K562 (cell line): ENCODE results near the gene APOBEC3C. TPM values are rescaled to one million over a fixed set of nuclear protein-coding genes. Genes with fewer than 3 reads are reported as not detected.

ENCODE experiments used
- BRCA1 ChIP-seq, 2 experiments: fragments of 450-650 bp in 1 of 2; sonication (generic) in 1 of 2; formaldehyde crosslinking in 1 of 2; IDR thresholded peaks; 2 replicates each; pipeline versions ENCODE4 v1.5.0 to v1.6.1; 2017 to 2020; ENCODE audit warnings: mild to moderate bottlenecking in 1 of 2, missing genetic modification reagents in 1 of 2
- CC2D1A ChIP-seq: fragments of 450-650 bp; IDR thresholded peaks from 2 replicates; pipeline ENCODE4 v1.6.1; 2017; ENCODE audit warnings: mild to moderate bottlenecking
- ESRRB ChIP-seq: fragments of 250-450 bp; sonication (Bioruptor Pico); IDR thresholded peaks from 2 replicates; pipeline ENCODE4 v1.5.0; 2020; ENCODE audit warnings: mild to moderate bottlenecking, moderate library complexity, borderline replicate concordance
- FOSL1 ChIP-seq: fragments of 200-800 bp; sonication (Bioruptor generic); conservative IDR thresholded peaks from 2 replicates; pipeline ENCODE4 v1.6.1; 2016; ENCODE audit warnings: missing genetic modification characterization, missing compliant biosample characterization
- HBP1 ChIP-seq: fragments of 450-650 bp; formaldehyde crosslinking; IDR thresholded peaks from 2 replicates; pipeline ENCODE4 v1.4.0; 2022; ENCODE audit warnings: missing genetic modification characterization
- HDAC2 ChIP-seq: fragments of 450-650 bp; IDR thresholded peaks from 2 replicates; pipeline ENCODE4 v1.6.1; 2016; ENCODE audit warnings: mild to moderate bottlenecking
- HSF4 ChIP-seq: fragments of 250-450 bp; sonication (Bioruptor Pico); IDR thresholded peaks from 2 replicates; pipeline ENCODE4 v2.1.2; 2022; ENCODE audit warnings: mild to moderate bottlenecking, moderate library complexity, borderline replicate concordance
- PHF21A ChIP-seq: fragments of 450-650 bp; IDR thresholded peaks from 2 replicates; pipeline ENCODE4 v1.6.1; 2017; ENCODE audit warnings: low read depth, borderline replicate concordance
- SPI1 ChIP-seq: IDR thresholded peaks from 2 replicates; pipeline ENCODE4 v1.6.1; 2011; ENCODE audit warnings: low read depth, low read length, control low read depth, borderline replicate concordance
- SRSF3 ChIP-seq: fragments of 200-400 bp; formaldehyde crosslinking; IDR thresholded peaks from 2 replicates; pipeline ENCODE4 v1.6.1; 2016; ENCODE audit warnings: mild to moderate bottlenecking, low read length, moderate library complexity; ENCODE audit not compliant: insufficient read depth
- SRSF9 ChIP-seq: fragments of 200-400 bp; formaldehyde crosslinking; IDR thresholded peaks from 2 replicates; pipeline ENCODE4 v1.6.1; 2017; ENCODE audit warnings: low read depth, low read length, borderline replicate concordance
- TAF1 ChIP-seq: IDR thresholded peaks from 2 replicates; pipeline ENCODE4 v1.6.1; 2011; ENCODE audit warnings: mild to moderate bottlenecking, low read length, moderate library complexity; ENCODE audit not compliant: insufficient read depth, control insufficient read depth, severe bottlenecking; ENCODE audit errors: extremely low read depth
- USF2 ChIP-seq: sonication (generic); formaldehyde crosslinking; IDR thresholded peaks from 2 replicates; pipeline ENCODE4 v1.5.0; 2020; ENCODE audit warnings: missing genetic modification reagents
- YY1 ChIP-seq, 3 experiments: IDR thresholded peaks; 2 replicates each; pipeline ENCODE4 v1.6.1; 2011; ENCODE audit warnings: low read length in 2 of 3, mild to moderate bottlenecking in 2 of 3, moderate library complexity in 2 of 3, borderline replicate concordance in 1 of 3, control low read depth in 1 of 3, low read depth in 1 of 3; ENCODE audit not compliant: insufficient read depth in 3 of 3, insufficient replicate concordance in 2 of 3, control insufficient read depth in 1 of 3, insufficient read length in 1 of 3; ENCODE audit errors: extremely low read depth in 1 of 3
- ZFPM2 ChIP-seq: fragments of 250-450 bp; sonication (Bioruptor Pico); IDR thresholded peaks from 2 replicates; pipeline ENCODE4 v1.5.1; 2022; ENCODE audit warnings: mild to moderate bottlenecking
- ZNF239 ChIP-seq: fragments of 250-450 bp; sonication (Bioruptor Pico); IDR thresholded peaks from 2 replicates; pipeline ENCODE4 v1.4.0; 2020; ENCODE audit warnings: mild to moderate bottlenecking
- ZNF384 ChIP-seq: IDR thresholded peaks from 2 replicates; pipeline ENCODE4 v1.6.1; 2012; ENCODE audit warnings: low read depth, low read length, improper control_type of control experiment
- ZNF41 ChIP-seq: fragments of 250-450 bp; sonication (Bioruptor Pico); conservative IDR thresholded peaks from 2 replicates; pipeline ENCODE4 v1.4.0; 2020; ENCODE audit warnings: mild to moderate bottlenecking
- ZNF449 ChIP-seq: fragments of 250-450 bp; sonication (Bioruptor Pico); IDR thresholded peaks from 2 replicates; pipeline ENCODE4 v1.8.0; 2022; ENCODE audit warnings: moderate library complexity, mild to moderate bottlenecking, inconsistent platforms
- ZNF512 ChIP-seq: IDR thresholded peaks from 2 replicates; pipeline ENCODE4 v1.6.1; 2016; ENCODE audit warnings: missing genetic modification characterization, missing compliant biosample characterization
- polyA plus RNA-seq, 8 experiments: library from polyadenylated mRNA; depleted of rRNA in 4 of 8; stranded (reverse) in 5 of 8; unstranded in 3 of 8; fragments of >200 nt; fragmentation: Nextera tagmentation in 2 of 8; fragmentation: Illumina TruSeq in 1 of 8; extraction: Ambion mirVana in 2 of 8; extraction: Trizol in 1 of 8; gene quantifications; 2 replicates each; pipeline versions ENCODE4 v1.2.1 to v1.2.3, GENCODE V29; 2011 to 2014; ENCODE audit warnings: inconsistent platforms in 1 of 8, missing spikeins in 1 of 8
- total RNA-seq, 7 experiments: library from RNA; depleted of rRNA in 6 of 7; stranded (reverse); fragments of >200 nt in 6 of 7; fragmentation: Illumina TruSeq in 2 of 7; extraction: Trizol in 2 of 7; gene quantifications; 2 replicates each; pipeline versions ENCODE4 v1.2.1 to v1.2.3, GENCODE V29; 2011 to 2021; ENCODE audit warnings: low replicate concordance in 1 of 7
- TF ChIP-seq, protein P1 (sequence below): fragments of 250-450 bp; sonication (Bioruptor Pico); IDR thresholded peaks from 2 replicates; pipeline ENCODE4 v1.8.0; 2021; ENCODE audit warnings: moderate library complexity, mild to moderate bottlenecking, inconsistent platforms

The APOBEC3C gene
- total and polyA plus RNA-seq, 9 of the 15 experiments (the other 6 are each of a cell fraction or from before 2014, with no cell fraction given), result 12.4 to 285 (median 55.5) TPM

- TF ChIP-seq ZNF449 (CRISPR knock-in tag) (no peak), FOSL1 (peak; percentile 50; the same call in 1 of the 2 replicates), BRCA1 (IDR thresholded peaks at IDR 0.05) (no peak), BRCA1 (CRISPR knock-in tag; IDR thresholded peaks at IDR 0.05) (no peak), HDAC2 (no peak), SRSF9 (no peak), USF2 (CRISPR knock-in tag) (peak; percentile 77), HSF4 (CRISPR knock-in tag) (no peak), CC2D1A (no peak), PHF21A (no peak), ZFPM2 (CRISPR knock-in tag) (no peak), ESRRB (CRISPR knock-in tag) (no peak), HBP1 (CRISPR knock-in tag) (no peak), TAF1 (no peak), SRSF3 (no peak), ZNF512 (tag) (no peak), ZNF384 (no peak), ZNF239 (CRISPR knock-in tag) (no peak), SPI1 (no peak), ZNF41 (CRISPR knock-in tag) (no peak), YY1 (IDR thresholded peaks at IDR 0.05; ENCODE audit: borderline replicate concordance in 1 of 3, control insufficient read depth in 1 of 3, extremely low read depth in 1 of 3, insufficient read depth in 3 of 3, insufficient read length in 1 of 3, insufficient replicate concordance in 2 of 3, low read depth in 1 of 3, low read length in 2 of 3) (no peak)
- TF ChIP-seq, protein P1, sequence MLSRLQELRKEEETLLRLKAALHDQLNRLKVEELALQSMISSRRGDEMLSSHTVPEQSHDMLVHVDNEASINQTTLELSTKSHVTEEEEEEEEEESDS, result no peak
These were observed 1.2 kb upstream of the APOBEC3C start (continued) for GRCh38 chr22:39012533-39013511.
